ENCODE results near the gene TRAP1. TPM values are rescaled to one million over a fixed set of nuclear protein-coding genes. Genes with fewer than 3 reads are reported as not detected.

TRAP1 gene
- total RNA-seq, 1 experiment from 2014 or later = 232 TPM

DNA sequence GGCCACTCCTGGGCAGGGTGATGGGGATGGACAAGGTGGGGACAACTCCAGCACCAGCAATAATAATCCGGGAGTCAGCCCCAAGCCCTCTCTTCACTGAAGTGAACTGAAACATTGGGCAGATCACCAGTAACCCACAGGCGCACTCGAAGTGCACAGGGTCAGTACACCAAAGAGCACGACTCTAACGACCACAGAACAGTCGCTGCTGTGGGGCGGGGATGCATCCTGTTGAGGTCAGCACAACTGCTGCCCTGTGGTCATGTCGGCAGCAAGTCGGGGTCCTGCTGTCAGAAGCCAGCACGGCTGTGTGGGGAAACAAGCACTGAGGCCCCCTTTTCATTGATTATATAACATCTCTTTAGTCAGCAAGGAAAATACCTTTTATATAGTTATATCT is 48.2 kb downstream of the TRAP1 start:
- no peak for DNase-seq
- Mint-ChIP-seq H3K4me1 (ENCODE audit: low read depth, unreplicated experiment) (no peaks in the 10 kb centered on the region), H3K27ac (ENCODE audit: unreplicated experiment) (no peak overlapping the region), H3K9me3 (ENCODE audit: low read depth, unreplicated experiment) (no peaks in the 10 kb centered on the region), H3K27me3 (ENCODE audit: unreplicated experiment) (no peaks in the 10 kb centered on the region), H3K36me3 (ENCODE audit: insufficient read depth, unreplicated experiment) (peaks cover 66% of the 10 kb centered on the region), H3K4me3 (ENCODE audit: low read depth, unreplicated experiment) (no peak overlapping the region)
- no TSS peak for BruUV-seq (replicated peaks)
- CTCF ChIA-PET = interaction anchor here (0.6 kb wide), 1 partner anchor 338 kb away, joined by 4 read pairs; no protein-coding TSS in a partner anchor
- TF ChIP-seq CTCF (IDR thresholded peaks at IDR 0.05; ENCODE audit: unreplicated experiment) = no peak
- intact Hi-C loops (cut with micrococcal nuclease; ENCODE audit: unreplicated experiment) = no loop called here

DNA sequence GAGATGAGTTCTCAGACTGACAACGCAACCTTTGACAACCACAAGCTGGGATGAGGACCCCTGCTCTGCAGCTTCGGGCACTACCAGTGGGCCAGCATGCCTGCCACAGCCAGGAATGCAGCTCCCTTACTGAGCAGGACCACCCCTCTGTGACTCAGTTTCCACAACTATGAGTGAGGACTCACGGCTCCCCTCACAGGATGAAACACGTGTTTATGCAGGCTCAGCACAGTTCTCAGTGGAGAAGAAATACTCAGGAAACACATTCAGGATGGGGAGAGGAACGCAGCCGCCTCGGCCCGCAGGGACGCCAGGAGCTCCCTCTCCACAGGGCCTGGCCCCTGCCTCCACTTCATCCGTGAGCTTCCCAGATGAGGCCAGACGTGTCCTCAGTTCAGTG is 48.7 kb downstream of the TRAP1 start:
- no peak for DNase-seq
- intact Hi-C loops (cut with micrococcal nuclease; ENCODE audit: unreplicated experiment) = no loop called here
- no peak overlapping the region for H3K4me3 Mint-ChIP-seq (ENCODE audit: low read depth, unreplicated experiment)
- H3K36me3 Mint-ChIP-seq (ENCODE audit: insufficient read depth, unreplicated experiment) = peaks cover 64% of the 10 kb centered on the region
- no peak for TF ChIP-seq CTCF (IDR thresholded peaks at IDR 0.05; ENCODE audit: unreplicated experiment)
- CTCF ChIA-PET = no interaction called here
- H3K27ac Mint-ChIP-seq (ENCODE audit: unreplicated experiment) = no peak overlapping the region
- no peaks in the 10 kb centered on the region for H3K27me3 Mint-ChIP-seq (ENCODE audit: unreplicated experiment)
- H3K9me3 Mint-ChIP-seq (ENCODE audit: low read depth, unreplicated experiment) = no peaks in the 10 kb centered on the region
- H3K4me1 Mint-ChIP-seq (ENCODE audit: low read depth, unreplicated experiment) = no peaks in the 10 kb centered on the region
- BruUV-seq (replicated peaks) = no TSS peak

GRCh38 chr16:3665508-3665907 is 51.8 kb downstream of the TRAP1 start:
- Mint-ChIP-seq H3K36me3 (ENCODE audit: insufficient read depth, unreplicated experiment) (peaks cover 57% of the 10 kb centered on the region), H3K9me3 (ENCODE audit: low read depth, unreplicated experiment) (no peaks in the 10 kb centered on the region), H3K4me3 (ENCODE audit: low read depth, unreplicated experiment) (no peak overlapping the region), H3K4me1 (ENCODE audit: low read depth, unreplicated experiment) (no peaks in the 10 kb centered on the region), H3K27ac (ENCODE audit: unreplicated experiment) (no peak overlapping the region), H3K27me3 (ENCODE audit: unreplicated experiment) (no peaks in the 10 kb centered on the region)
- no TSS peak for BruUV-seq (replicated peaks)
- CTCF ChIA-PET = no interaction called here
- no peak for TF ChIP-seq CTCF (IDR thresholded peaks at IDR 0.05; ENCODE audit: unreplicated experiment)
- no peak for DNase-seq
- intact Hi-C loops (cut with micrococcal nuclease; ENCODE audit: unreplicated experiment) = no loop called here

DNA sequence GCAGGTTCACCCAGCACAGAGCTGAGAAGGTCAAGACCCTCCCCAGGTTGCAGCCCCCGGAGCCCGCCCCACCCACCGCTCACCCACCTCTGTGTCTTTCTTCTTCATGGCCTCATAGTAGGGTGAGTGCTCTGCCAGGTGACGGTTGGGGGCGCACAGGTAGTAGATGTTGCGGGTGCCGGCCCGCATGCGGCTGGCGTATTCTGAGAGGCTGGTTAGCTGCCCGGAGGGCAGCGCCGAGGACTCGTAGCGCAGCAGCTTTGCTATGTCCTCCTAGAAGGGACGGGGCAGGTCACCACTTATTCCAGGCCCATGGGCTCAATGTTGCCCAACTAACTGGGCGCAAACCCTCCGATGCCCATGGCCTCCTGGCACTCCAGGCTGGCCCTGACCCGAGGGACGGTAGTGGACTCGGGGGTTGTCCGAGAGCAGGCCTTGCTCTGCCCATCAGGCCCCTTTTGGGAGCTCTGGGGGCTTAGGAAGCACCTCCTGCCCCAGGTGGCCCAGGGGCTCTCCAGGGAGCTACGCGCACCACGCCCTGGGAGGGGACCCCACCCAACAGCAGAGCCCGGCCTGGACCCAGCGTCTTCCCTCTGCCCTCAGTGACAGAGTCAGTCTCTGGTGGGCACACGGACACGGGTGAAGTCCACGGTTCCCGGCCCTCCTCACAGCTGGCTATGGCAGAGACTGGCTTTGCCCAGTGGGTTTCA is 53.0 kb downstream of the TRAP1 start:
- BruUV-seq (replicated peaks) = no TSS peak
- no peaks in the 10 kb centered on the region for H3K4me1 Mint-ChIP-seq (ENCODE audit: low read depth, unreplicated experiment)
- no peak for DNase-seq
- peaks cover 56% of the 10 kb centered on the region for H3K36me3 Mint-ChIP-seq (ENCODE audit: insufficient read depth, unreplicated experiment)
- intact Hi-C loops (cut with micrococcal nuclease; ENCODE audit: unreplicated experiment) = no loop called here
- TF ChIP-seq CTCF (IDR thresholded peaks at IDR 0.05; ENCODE audit: unreplicated experiment) = no peak
- CTCF ChIA-PET = interaction anchor here (0.6 kb wide), 1 partner anchor 647 kb away, joined by 5 read pairs; no protein-coding TSS in a partner anchor
- H3K27ac Mint-ChIP-seq (ENCODE audit: unreplicated experiment) = no peak overlapping the region
- no peaks in the 10 kb centered on the region for H3K27me3 Mint-ChIP-seq (ENCODE audit: unreplicated experiment)
- no peak overlapping the region for H3K4me3 Mint-ChIP-seq (ENCODE audit: low read depth, unreplicated experiment)
- no peaks in the 10 kb centered on the region for H3K9me3 Mint-ChIP-seq (ENCODE audit: low read depth, unreplicated experiment)

All from Calu3 (cell line).